GM18909 (cell line): Measurements from ENCODE around the gene GRIP1.

Experiments
- ATAC-seq: cut with Tn5 transposase; IDR thresholded peaks from one replicate; pipeline ENCODE4 v1.9.1; 2021; ENCODE audit warnings: mild to moderate bottlenecking; ENCODE audit not compliant: unreplicated experiment, poor library complexity

The GRIP1 gene

GRCh38 chr12:66301944-66302826 lies 376.7 kb downstream of the GRIP1 start, which contains the start of gene HELB:
Gene HELB (plus strand): TSS chr12:66302493. CDS start chr12:66302604, 111 bp downstream.
- peak; percentile 95 for ATAC-seq

GRCh38 chr12:66297923-66298322 lies 381.0 kb downstream of the GRIP1 start:
- ATAC-seq = no peak
